Calu3 (cell line): Measurements from ENCODE around the gene ULK4. TPM values are rescaled to one million over a fixed set of nuclear protein-coding genes. Genes with fewer than 3 reads are reported as not detected.
"Not testable (repeated sequence)": the region's sequence is repeated elsewhere in the genome, so short reads cannot be mapped to it uniquely, and the experiment has no call there.

Source experiments
- BruUV-seq: library from RNA; stranded (reverse); fragments of 400-500 nt; replicated peaks from 2 replicates; lab custom pipeline; 2021; lab: Mats Ljungman, UMichigan
- CTCF ChIA-PET: fragments of 300-600 bp; sonication (Branson Sonifier 250); formaldehyde crosslinking; loops from one replicate; lab custom pipeline; 2022; ENCODE audit warnings: antibody characterized with exemption; lab: Charles Lee
- DNase-seq: peaks from one replicate; pipeline ENCODE4 v3.0.0; 2022
- H3K27ac Mint-ChIP-seq: one replicate; pipeline ENCODE4 v1.8.0; 2022; ENCODE audit warnings: mixed read lengths; ENCODE audit not compliant: unreplicated experiment
- H3K27me3 Mint-ChIP-seq: one replicate; pipeline ENCODE4 v1.8.0; 2022; ENCODE audit warnings: mixed read lengths; ENCODE audit not compliant: unreplicated experiment
- H3K36me3 Mint-ChIP-seq: one replicate; pipeline ENCODE4 v1.8.0; 2022; ENCODE audit warnings: mild to moderate bottlenecking, moderate library complexity, mixed read lengths; ENCODE audit not compliant: insufficient read depth, unreplicated experiment
- H3K4me1 Mint-ChIP-seq: one replicate; pipeline ENCODE4 v1.8.0; 2022; ENCODE audit warnings: mild to moderate bottlenecking, low read depth, mixed read lengths; ENCODE audit not compliant: unreplicated experiment
- H3K4me3 Mint-ChIP-seq: one replicate; pipeline ENCODE4 v1.8.0; 2022; ENCODE audit warnings: mild to moderate bottlenecking, low read depth, moderate library complexity, mixed read lengths; ENCODE audit not compliant: unreplicated experiment
- H3K9me3 Mint-ChIP-seq: one replicate; pipeline ENCODE4 v1.8.0; 2022; ENCODE audit warnings: low read depth, mixed read lengths; ENCODE audit not compliant: unreplicated experiment
- CTCF ChIP-seq: fragments of 200-600 bp; IDR thresholded peaks from one replicate; pipeline ENCODE4 v1.8.0; 2022; ENCODE audit warnings: antibody characterized with exemption; ENCODE audit not compliant: unreplicated experiment
- intact Hi-C: fragments of 100-400 bp; cut with micrococcal nuclease; formaldehyde crosslinking; loops from one replicate; pipeline ENCODE4 v1.10.0; 2022; ENCODE audit not compliant: unreplicated experiment
- total RNA-seq: library from RNA; stranded (reverse); gene quantifications from 2 replicates; pipeline ENCODE4 v1.2.3, GENCODE V29; 2022

ULK4 gene
- total RNA-seq, 1 experiment from 2014 or later: 8.7 TPM

DNA sequence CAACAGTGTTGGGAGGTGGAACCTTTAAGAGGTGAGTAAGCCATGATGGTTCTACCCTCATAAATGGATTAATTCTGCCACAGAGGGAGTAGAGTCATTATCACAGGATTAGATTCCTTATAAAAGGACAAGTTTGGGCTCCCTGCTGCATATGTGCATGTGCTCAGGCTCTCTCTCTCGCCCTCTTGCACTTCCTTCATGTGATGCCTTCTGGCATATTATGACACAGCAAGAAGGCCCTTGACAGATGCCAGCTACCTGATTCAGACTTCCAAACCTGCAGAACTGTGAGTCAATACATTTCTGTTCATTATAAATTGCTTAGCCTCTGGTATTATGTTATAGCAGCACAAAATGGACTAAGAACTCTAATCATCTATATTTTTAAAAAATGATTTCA, 557.3 kb downstream of the ULK4 start:
- CTCF ChIA-PET: no interaction called here
- intact Hi-C loops: no loop called here
- Mint-ChIP-seq H3K4me3 (no peak overlapping the region), H3K27me3 (no peaks in the 10 kb centered on the region), H3K9me3 (peaks cover 5% of the 10 kb centered on the region), H3K4me1 (no peaks in the 10 kb centered on the region), H3K36me3 (no peaks in the 10 kb centered on the region), H3K27ac (no peak overlapping the region)
- no TSS peak for BruUV-seq
- no peak for DNase-seq
- no peak for TF ChIP-seq CTCF

DNA sequence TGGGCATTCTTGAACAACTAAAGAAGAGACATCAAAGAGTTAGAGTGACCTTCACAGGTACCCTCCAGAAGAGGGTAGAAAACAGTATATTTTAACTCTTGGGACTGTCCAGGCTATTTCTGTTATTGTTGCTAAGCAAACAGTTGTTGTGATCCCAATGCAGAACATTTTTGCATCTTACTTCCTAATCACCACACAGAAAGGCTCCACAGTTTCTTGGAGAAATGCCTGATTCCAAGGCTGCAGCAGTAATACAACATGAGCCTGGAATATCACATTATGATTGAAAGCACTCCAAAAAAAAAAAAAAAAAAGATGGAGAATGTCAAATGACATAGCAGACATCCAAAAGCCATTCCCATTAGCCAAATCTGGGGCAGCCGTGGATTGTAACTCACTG, 567.0 kb downstream of the ULK4 start:
- H3K27ac Mint-ChIP-seq: no peak overlapping the region
- no peaks in the 10 kb centered on the region for H3K36me3 Mint-ChIP-seq
- TF ChIP-seq CTCF: no peak
- intact Hi-C loops: no loop called here
- H3K27me3 Mint-ChIP-seq: no peaks in the 10 kb centered on the region
- CTCF ChIA-PET: no interaction called here
- no peak for DNase-seq
- H3K9me3 Mint-ChIP-seq: peaks cover 2% of the 10 kb centered on the region
- H3K4me3 Mint-ChIP-seq: no peak overlapping the region
- no TSS peak for BruUV-seq
- no peaks in the 10 kb centered on the region for H3K4me1 Mint-ChIP-seq

DNA sequence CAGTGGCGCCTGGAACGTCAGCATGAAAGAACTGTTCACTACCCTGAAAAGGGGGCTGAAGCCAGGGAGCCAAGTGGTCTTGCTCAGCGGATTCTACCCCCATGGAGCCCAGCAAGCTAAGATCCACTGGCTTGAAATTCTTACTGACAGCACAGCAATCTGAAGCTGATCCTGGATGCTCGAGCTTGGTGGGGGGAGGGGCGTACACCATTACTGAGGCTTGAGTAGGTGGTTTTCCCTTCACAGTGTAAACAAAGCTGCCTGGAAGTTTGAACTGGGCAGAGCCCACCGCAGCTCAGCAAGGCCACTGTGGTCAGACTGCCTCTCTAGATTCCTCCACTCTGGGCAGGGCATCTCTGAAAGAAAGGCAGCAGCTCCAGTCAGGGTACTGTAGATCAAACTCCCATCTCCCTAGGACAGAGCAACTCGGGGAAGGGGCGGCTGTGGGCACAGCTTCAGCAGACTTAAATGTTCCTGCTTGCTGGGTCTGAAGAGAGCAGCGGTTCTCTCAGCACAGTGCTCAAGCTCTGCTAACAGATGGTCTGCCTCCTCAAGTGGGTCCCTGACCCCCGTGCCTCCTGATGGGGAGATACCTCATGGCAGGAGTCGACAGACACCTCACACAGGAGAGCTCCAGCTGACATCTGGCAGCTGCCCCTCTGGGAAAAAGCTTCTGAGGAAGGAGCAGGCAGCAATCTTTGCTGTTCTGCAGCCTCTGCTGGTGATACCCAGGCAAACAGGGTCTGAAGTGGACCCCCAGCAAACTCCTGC, 591.0 kb downstream of the ULK4 start:
- intact Hi-C loops, H3K4me1 Mint-ChIP-seq, BruUV-seq, H3K4me3 Mint-ChIP-seq, DNase-seq, CTCF ChIA-PET, H3K9me3 Mint-ChIP-seq, H3K36me3 Mint-ChIP-seq, H3K27ac Mint-ChIP-seq: not testable (repeated sequence)
- H3K27me3 Mint-ChIP-seq: peaks cover 15% of the 10 kb centered on the region

GRCh38 chr3:41370307-41370706, 591.6 kb downstream of the ULK4 start:
- peaks cover 15% of the 10 kb centered on the region for H3K27me3 Mint-ChIP-seq
- intact Hi-C loops: no loop called here
- H3K9me3 Mint-ChIP-seq: peaks cover 6% of the 10 kb centered on the region
- no peak for TF ChIP-seq CTCF
- no peaks in the 10 kb centered on the region for H3K36me3 Mint-ChIP-seq
- H3K4me3 Mint-ChIP-seq: no peak overlapping the region
- CTCF ChIA-PET: no interaction called here
- no peak overlapping the region for H3K27ac Mint-ChIP-seq
- no peak for DNase-seq
- no peaks in the 10 kb centered on the region for H3K4me1 Mint-ChIP-seq
- no TSS peak for BruUV-seq

GRCh38 chr3:41369838-41370237, 592.1 kb downstream of the ULK4 start:
- no peak for DNase-seq
- BruUV-seq: no TSS peak
- no peak overlapping the region for H3K4me3 Mint-ChIP-seq
- H3K36me3 Mint-ChIP-seq: no peaks in the 10 kb centered on the region
- H3K27ac Mint-ChIP-seq: no peak overlapping the region
- peaks cover 15% of the 10 kb centered on the region for H3K27me3 Mint-ChIP-seq
- H3K4me1 Mint-ChIP-seq: no peaks in the 10 kb centered on the region
- intact Hi-C loops: no loop called here
- CTCF ChIA-PET: no interaction called here
- TF ChIP-seq CTCF: no peak
- peaks cover 6% of the 10 kb centered on the region for H3K9me3 Mint-ChIP-seq
